OCI-LY7 (cell line): ENCODE results near the gene POLR1D. TPM values are rescaled to one million over a fixed set of nuclear protein-coding genes. Genes with fewer than 3 reads are reported as not detected.

Source experiments
- BruUV-seq: library from RNA; stranded (reverse); fragments of 400-500 nt; replicated peaks from 2 replicates; lab custom pipeline; 2021; lab: Mats Ljungman, UMichigan
- CTCF ChIA-PET: fragments of 300-600 bp; sonication (Branson Sonifier 250); formaldehyde crosslinking; loops from one replicate; lab custom pipeline; 2022; ENCODE audit warnings: antibody characterized with exemption; ENCODE audit not compliant: unreplicated experiment; lab: Charles Lee
- POLR2A ChIA-PET: fragments of 300-600 bp; sonication (Branson Sonifier 250); formaldehyde crosslinking; loops from one replicate; lab custom pipeline; 2022; ENCODE audit warnings: antibody characterized with exemption; lab: Charles Lee
- DNase-seq: peaks from one replicate; pipeline ENCODE4 v3.0.0-alpha.2; 2015; ENCODE audit warnings: low spot score
- H2AFZ ChIP-seq: fragments of 200-600 bp; sonication (generic), shearing (Covaris generic); 2 replicates; pipeline ENCODE4 v1.6.1; 2014; ENCODE audit warnings: mild to moderate bottlenecking, antibody characterized with exemption, low read length, moderate library complexity
- H3K27ac ChIP-seq: fragments of 200-600 bp; sonication (generic); 2 replicates; pipeline ENCODE4 v1.5.1; 2014; ENCODE audit warnings: mixed run types, low read depth, mild to moderate bottlenecking, moderate library complexity, low read length, inconsistent platforms; ENCODE audit not compliant: poor library complexity, severe bottlenecking
- H3K36me3 ChIP-seq: fragments of 200-600 bp; sonication (generic); 2 replicates; pipeline ENCODE4 v1.6.1; 2014; ENCODE audit warnings: mild to moderate bottlenecking, antibody characterized with exemption, low read length, moderate library complexity, mixed read lengths; ENCODE audit not compliant: insufficient read depth
- H3K4me1 ChIP-seq: fragments of 200-600 bp; sonication (generic); 2 replicates; pipeline ENCODE4 v1.5.1; 2014; ENCODE audit warnings: mild to moderate bottlenecking, low read length; ENCODE audit not compliant: insufficient read depth, poor library complexity, severe bottlenecking
- H3K4me2 ChIP-seq: fragments of 200-600 bp; sonication (generic); 2 replicates; pipeline ENCODE4 v1.6.1; 2014; ENCODE audit warnings: mild to moderate bottlenecking, low read length
- H3K4me3 ChIP-seq: fragments of 200-600 bp; sonication (generic); 2 replicates; pipeline ENCODE4 v1.5.1; 2014; ENCODE audit warnings: mild to moderate bottlenecking, low read depth, low read length; ENCODE audit not compliant: poor library complexity, severe bottlenecking
- H3K79me2 ChIP-seq: fragments of 200-600 bp; sonication (generic); 2 replicates; pipeline ENCODE4 v1.6.1; 2016; ENCODE audit warnings: low read depth, mild to moderate bottlenecking, low read length, moderate library complexity, mixed read lengths; ENCODE audit not compliant: insufficient read depth
- H3K9me2 ChIP-seq: fragments of 200-600 bp; sonication (generic); 2 replicates; pipeline ENCODE4 v1.6.1; 2016; ENCODE audit warnings: mild to moderate bottlenecking, low read length, mixed read lengths; ENCODE audit not compliant: insufficient read depth
- H3K9me3 ChIP-seq: fragments of 200-600 bp; sonication (generic); 2 replicates; pipeline ENCODE4 v1.6.1; 2014; ENCODE audit warnings: mild to moderate bottlenecking, mixed run types, low read length, mixed read lengths
- H4K20me1 ChIP-seq: fragments of 200-600 bp; sonication (generic); 2 replicates; pipeline ENCODE4 v1.6.1; 2014; ENCODE audit warnings: mild to moderate bottlenecking, antibody characterized with exemption, low read length, moderate library complexity, mixed read lengths; ENCODE audit not compliant: insufficient read depth
- EZH2phosphoT487 ChIP-seq: fragments of 200-600 bp; sonication (generic); IDR thresholded peaks from 2 replicates; pipeline ENCODE4 v1.6.1; 2018; ENCODE audit warnings: low read depth, borderline replicate concordance, mild to moderate bottlenecking, mixed run types, antibody characterized with exemption, low read length, moderate library complexity, mixed read lengths
- intact Hi-C: fragments of 100-400 bp; cut with micrococcal nuclease; formaldehyde crosslinking; loops from one replicate; pipeline ENCODE4 v1.10.0; 2022; ENCODE audit not compliant: unreplicated experiment
- total RNA-seq, 2 experiments: library from RNA; depleted of rRNA in 1 of 2; stranded (reverse); fragments of >200 nt in 1 of 2; shearing (Covaris generic) in 1 of 2; gene quantifications; 2 replicates each; pipeline ENCODE4 v1.2.3, GENCODE V29; 2014 to 2022
- TF ChIP-seq, protein P1 (sequence below): fragments of 200-600 bp; sonication (generic); conservative IDR thresholded peaks from 2 replicates; pipeline ENCODE4 v1.5.1; 2014; ENCODE audit warnings: mild to moderate bottlenecking, antibody characterized with exemption, low read length, moderate library complexity, mixed read lengths

Gene POLR1D
- total RNA-seq, 2 experiments from 2014 or later = 115 to 174 TPM

DNA sequence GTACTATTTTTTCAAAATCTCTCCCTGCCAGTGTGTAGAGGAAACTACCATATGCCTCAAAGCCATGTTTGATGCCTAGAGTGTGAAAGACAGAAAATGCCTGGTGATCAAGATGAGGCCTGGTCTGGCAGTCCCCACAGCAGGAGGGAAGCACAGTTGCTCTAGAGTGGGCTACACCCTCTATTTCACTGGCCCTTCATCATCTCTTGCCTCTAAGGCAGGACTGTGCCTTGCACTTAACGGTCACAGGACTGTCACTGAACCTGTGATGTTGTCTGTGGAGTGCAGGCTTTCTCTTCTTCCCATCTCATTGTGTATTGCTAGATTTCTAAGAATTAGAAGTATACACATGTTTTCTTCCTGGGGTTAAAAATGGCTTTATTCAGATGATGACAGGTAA, 16.3 kb downstream of the POLR1D start:
- H2AFZ ChIP-seq = no peak overlapping the region
- no TSS peak for BruUV-seq
- intact Hi-C loops = no loop called here

DNA sequence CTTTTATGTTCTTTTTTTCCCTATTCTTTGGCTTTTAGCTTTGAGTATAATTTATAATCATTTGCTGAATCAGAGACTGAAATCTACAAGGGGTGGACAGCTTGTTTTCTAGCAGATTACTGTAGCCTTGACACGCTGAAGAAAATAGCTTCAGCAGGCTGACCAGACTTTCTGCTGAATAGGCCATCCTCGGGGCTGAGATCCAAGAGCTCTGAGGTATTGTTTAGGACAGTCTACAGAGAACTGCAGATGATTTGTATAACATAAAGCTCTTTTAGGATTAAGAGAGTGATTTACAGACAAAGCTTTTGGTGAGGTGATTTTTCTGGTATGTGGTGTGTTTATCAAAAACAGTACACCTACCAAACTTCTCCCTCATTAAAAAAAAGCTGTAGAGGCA, 16.8 kb downstream of the POLR1D start:
- CTCF ChIA-PET = no interaction called here
- H3K79me2 ChIP-seq = peaks cover 90% of the 10 kb centered on the region; the same call in 1 of the 2 replicates

More for the DNA sequence above, 16.3 kb downstream of the POLR1D start:
- Histone ChIP-seq H3K9me2 (no peaks in the 10 kb centered on the region), H3K4me2 (no peak overlapping the region), H3K4me3 (no peak overlapping the region), H3K79me2 (peaks cover 87% of the 10 kb centered on the region; the same call in 1 of the 2 replicates), H3K4me1 (no peaks in the 10 kb centered on the region), H3K9me3 (no peaks in the 10 kb centered on the region), H3K27ac (no peak overlapping the region), H4K20me1 (peaks cover 6% of the 10 kb centered on the region; the same call in 1 of the 2 replicates), H3K36me3 (peaks cover 72% of the 10 kb centered on the region)
- POLR2A ChIA-PET = interaction anchor here (0.9 to 2.3 kb wide), 4 partner anchors 13 to 32 kb away, joined by 4 to 7 read pairs (median 5); partner anchors contain the start of gene POLR1D
- no peak for TF ChIP-seq EZH2phosphoT487
- TF ChIP-seq, protein P1, sequence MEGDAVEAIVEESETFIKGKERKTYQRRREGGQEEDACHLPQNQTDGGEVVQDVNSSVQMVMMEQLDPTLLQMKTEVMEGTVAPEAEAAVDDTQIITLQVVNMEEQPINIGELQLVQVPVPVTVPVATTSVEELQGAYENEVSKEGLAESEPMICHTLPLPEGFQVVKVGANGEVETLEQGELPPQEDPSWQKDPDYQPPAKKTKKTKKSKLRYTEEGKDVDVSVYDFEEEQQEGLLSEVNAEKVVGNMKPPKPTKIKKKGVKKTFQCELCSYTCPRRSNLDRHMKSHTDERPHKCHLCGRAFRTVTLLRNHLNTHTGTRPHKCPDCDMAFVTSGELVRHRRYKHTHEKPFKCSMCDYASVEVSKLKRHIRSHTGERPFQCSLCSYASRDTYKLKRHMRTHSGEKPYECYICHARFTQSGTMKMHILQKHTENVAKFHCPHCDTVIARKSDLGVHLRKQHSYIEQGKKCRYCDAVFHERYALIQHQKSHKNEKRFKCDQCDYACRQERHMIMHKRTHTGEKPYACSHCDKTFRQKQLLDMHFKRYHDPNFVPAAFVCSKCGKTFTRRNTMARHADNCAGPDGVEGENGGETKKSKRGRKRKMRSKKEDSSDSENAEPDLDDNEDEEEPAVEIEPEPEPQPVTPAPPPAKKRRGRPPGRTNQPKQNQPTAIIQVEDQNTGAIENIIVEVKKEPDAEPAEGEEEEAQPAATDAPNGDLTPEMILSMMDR = no peak
- CTCF ChIA-PET = no interaction called here
- DNase-seq = no peak

DNA sequence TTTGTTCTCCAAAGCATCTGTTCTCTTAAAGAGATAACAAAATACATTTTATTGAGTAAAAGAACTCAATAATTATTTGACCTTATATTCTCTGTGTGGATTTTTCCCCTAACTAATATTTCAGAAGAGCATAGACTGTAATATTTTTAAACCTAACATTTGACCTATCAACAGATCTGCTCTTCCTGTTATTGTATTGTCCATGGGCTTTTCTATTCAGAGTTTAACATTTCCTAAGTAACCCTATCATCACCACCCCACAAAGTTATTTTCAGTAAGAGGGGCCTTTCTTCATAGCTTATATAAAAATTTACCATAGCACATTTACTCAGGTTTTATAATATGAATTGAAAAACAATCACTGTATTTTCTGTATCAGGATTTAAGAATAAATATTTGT, 17.5 kb downstream of the POLR1D start:
- ChIA-PET POLR2A (interaction anchor here (0.9 to 3.2 kb wide), 7 partner anchors 9 to 17 kb away, joined by 3 to 9 read pairs (median 5); partner anchors contain the start of gene POLR1D), CTCF (no interaction called here)
- no peaks in the 10 kb centered on the region for H3K9me2 ChIP-seq
- no peak overlapping the region for H3K27ac ChIP-seq
- H3K36me3 ChIP-seq = peaks cover 72% of the 10 kb centered on the region
- peaks cover 9% of the 10 kb centered on the region; the same call in 1 of the 2 replicates for H4K20me1 ChIP-seq
- BruUV-seq = no TSS peak
- H3K9me3 ChIP-seq = no peaks in the 10 kb centered on the region; the same call in 1 of the 2 replicates
- no peak overlapping the region for H2AFZ ChIP-seq
- H3K4me3 ChIP-seq = no peak overlapping the region
- H3K4me1 ChIP-seq = no peaks in the 10 kb centered on the region
- intact Hi-C loops = no loop called here
- peaks cover 90% of the 10 kb centered on the region for H3K79me2 ChIP-seq
- DNase-seq = no peak
- TF ChIP-seq, protein P1 = no peak
- no peak for TF ChIP-seq EZH2phosphoT487
- no peak overlapping the region for H3K4me2 ChIP-seq

More for the DNA sequence above, 16.8 kb downstream of the POLR1D start:
- no peak overlapping the region for H3K4me2 ChIP-seq
- H3K4me3 ChIP-seq = no peak overlapping the region
- H4K20me1 ChIP-seq = peaks cover 9% of the 10 kb centered on the region; the same call in 1 of the 2 replicates
- BruUV-seq = no TSS peak
- no peak overlapping the region for H3K27ac ChIP-seq
- no peak overlapping the region for H2AFZ ChIP-seq
- intact Hi-C loops = no loop called here
- H3K4me1 ChIP-seq = no peaks in the 10 kb centered on the region
- peaks cover 71% of the 10 kb centered on the region for H3K36me3 ChIP-seq
- TF ChIP-seq, protein P1 = no peak
- no peak for TF ChIP-seq EZH2phosphoT487
- no peaks in the 10 kb centered on the region for H3K9me2 ChIP-seq
- POLR2A ChIA-PET = interaction anchor here (0.6 to 3.2 kb wide), 9 partner anchors 9 to 1272 kb away, joined by 3 to 9 read pairs (median 4); partner anchors contain the start of gene POLR1D
- H3K9me3 ChIP-seq = no peaks in the 10 kb centered on the region
- DNase-seq = no peak
